ENCODE measurements around the gene LTB. TPM values are rescaled to one million over a fixed set of nuclear protein-coding genes. Genes with fewer than 3 reads are reported as not detected.
A peak's percentile ranks its signal among the peaks of the same experiment; 100 is the strongest.

LTB gene
- total RNA-seq, 6 experiments from 2014 or later: 0.38 TPM; not detected in 5

- H3K36me3 Mint-ChIP-seq (ENCODE audit: low read depth): no peaks in the 10 kb centered on the region
- peaks cover 11% of the 10 kb centered on the region for H3K27me3 Mint-ChIP-seq (ENCODE audit: insufficient read depth)
- TF ChIP-seq CTCF (IDR thresholded peaks at IDR 0.05): no peak
- H3K4me1 Mint-ChIP-seq (ENCODE audit: low read depth): peaks cover 38% of the 10 kb centered on the region
- no peak for DNase-seq
- no peak overlapping the region; the same call in 1 of the 2 replicates for H3K27ac Mint-ChIP-seq
- H3K9me3 Mint-ChIP-seq: no peaks in the 10 kb centered on the region
- no peak overlapping the region for H3K4me3 Mint-ChIP-seq
These were observed 5.2 kb downstream of the LTB start for GRCh38 chr6:31576897-31577578.

GRCh38 chr6:31575952-31576685 is 6.1 kb downstream of the LTB start:
- no peak for DNase-seq
- Mint-ChIP-seq H3K4me3 (peak overlapping the region; percentile 51), H3K27ac (peak overlapping the region; percentile 1; the same call in 1 of the 2 replicates), H3K27me3 (ENCODE audit: insufficient read depth) (peaks cover 11% of the 10 kb centered on the region), H3K36me3 (ENCODE audit: low read depth) (no peaks in the 10 kb centered on the region), H3K9me3 (no peaks in the 10 kb centered on the region), H3K4me1 (ENCODE audit: low read depth) (peaks cover 28% of the 10 kb centered on the region)
- TF ChIP-seq CTCF (IDR thresholded peaks at IDR 0.05): no peak

GRCh38 chr6:31575335-31575901 is 6.8 kb downstream of the LTB start, which contains the start of gene TNF:
TNF (plus strand) TSS chr6:31575565; CDS start chr6:31575742, 177 bp downstream.
- Mint-ChIP-seq H3K36me3 (ENCODE audit: low read depth) (no peaks in the 10 kb centered on the region), H3K27ac (peak within 1 kb of the TSS; percentile 1; the same call in 1 of the 2 replicates), H3K27me3 (ENCODE audit: insufficient read depth) (peaks cover 11% of the 10 kb centered on the region), H3K4me3 (peak within 1 kb of the TSS; percentile 51), H3K9me3 (no peaks in the 10 kb centered on the region), H3K4me1 (ENCODE audit: low read depth) (peaks cover 27% of the 10 kb centered on the region)
- no peak for TF ChIP-seq CTCF (IDR thresholded peaks at IDR 0.05)
- peak; percentile 18 for DNase-seq

GRCh38 chr6:31574106-31575061 is 7.8 kb downstream of the LTB start:
- Mint-ChIP-seq H3K27ac (no peak overlapping the region), H3K4me1 (ENCODE audit: low read depth) (peaks cover 27% of the 10 kb centered on the region), H3K9me3 (no peaks in the 10 kb centered on the region), H3K27me3 (ENCODE audit: insufficient read depth) (peaks cover 11% of the 10 kb centered on the region), H3K4me3 (no peak overlapping the region), H3K36me3 (ENCODE audit: low read depth) (no peaks in the 10 kb centered on the region)
- DNase-seq: no peak
- no peak for TF ChIP-seq CTCF (IDR thresholded peaks at IDR 0.05)
